SK-N-SH (cell line): ENCODE data around the gene MRTFB. TPM values are rescaled to one million over a fixed set of nuclear protein-coding genes. Genes with fewer than 3 reads are reported as not detected.

Source experiments
- CTCF ChIA-PET: fragments of 300-600, 350-600 bp; formaldehyde crosslinking; extraction: SDS; loops from one replicate; lab custom pipeline; 2021; lab: Yijun Ruan, JAX
- POLR2A ChIA-PET: fragments of 350-600 bp; sonication (Branson Sonifier 250); formaldehyde crosslinking; extraction: SDS; loops from one replicate; lab custom pipeline; 2020; ENCODE audit warnings: antibody characterized with exemption, inconsistent platforms; lab: Yijun Ruan, JAX
- DNase-seq: peaks from one replicate; pipeline ENCODE4 v3.0.0; 2012
- H2AFZ ChIP-seq: fragments of 200-600 bp; sonication (generic); 2 replicates; pipeline ENCODE4 v1.8.1; 2016; ENCODE audit warnings: antibody characterized with exemption, mild to moderate bottlenecking, low read depth
- H3F3A ChIP-seq: fragments of 200-600 bp; sonication (generic); replicated peaks from 2 replicates; pipeline ENCODE3; 2016; ENCODE audit warnings: antibody characterized with exemption, mild to moderate bottlenecking; ENCODE audit not compliant: insufficient read depth
- H3K27ac ChIP-seq, 2 experiments: fragments of 200-500 bp in 1 of 2; fragments of 200-600 bp in 1 of 2; sonication (Bioruptor generic) in 1 of 2; sonication (generic), shearing (Covaris generic) in 1 of 2; 2 replicates each; pipeline versions ENCODE4 v1.5.1 to v1.6.1; 2014 to 2016; ENCODE audit warnings: low read depth in 2 of 2, inconsistent platforms in 1 of 2, low read length in 1 of 2, mild to moderate bottlenecking in 1 of 2, mixed read lengths in 1 of 2
- H3K27me3 ChIP-seq: fragments of 200-600 bp; sonication (generic), shearing (Covaris generic); 2 replicates; pipeline ENCODE4 v1.6.1; 2016; ENCODE audit warnings: mixed run types; ENCODE audit not compliant: insufficient read depth
- H3K36me3 ChIP-seq, 2 experiments: fragments of 200-500 bp in 1 of 2; fragments of 200-600 bp in 1 of 2; sonication (Bioruptor generic) in 1 of 2; sonication (generic) in 1 of 2; replicated peaks in 1 of 2; 2 replicates each; pipeline versions ENCODE3 to v1.5.1; 2014 to 2016; ENCODE audit warnings: low read length in 1 of 2, mild to moderate bottlenecking in 1 of 2; ENCODE audit not compliant: insufficient read depth in 2 of 2, control insufficient read depth in 1 of 2
- H3K4me1 ChIP-seq, 2 experiments: fragments of 200-500 bp in 1 of 2; fragments of 200-600 bp in 1 of 2; sonication (Bioruptor generic) in 1 of 2; sonication (generic), shearing (Covaris generic) in 1 of 2; 2 replicates each; pipeline versions ENCODE4 v1.5.1 to v1.6.1; 2014 to 2016; ENCODE audit warnings: low read depth in 1 of 2, low read length in 1 of 2, mixed run types in 1 of 2; ENCODE audit not compliant: insufficient read depth in 2 of 2, control insufficient read depth in 1 of 2
- H3K4me2 ChIP-seq: fragments of 200-600 bp; sonication (generic), shearing (Covaris generic); 2 replicates; pipeline ENCODE4 v1.6.1; 2017; ENCODE audit warnings: mixed run types
- H3K4me3 ChIP-seq, 2 experiments: fragments of 200-500 bp in 1 of 2; fragments of 200-600 bp in 1 of 2; sonication (Bioruptor generic) in 1 of 2; sonication (generic), shearing (Covaris generic) in 1 of 2; 2 replicates each; pipeline versions ENCODE4 v1.5.1 to v1.8.1; 2014 to 2016; ENCODE audit warnings: low read depth in 2 of 2, inconsistent platforms in 1 of 2, low read length in 1 of 2, mild to moderate bottlenecking in 1 of 2, mixed read lengths in 1 of 2, moderate library complexity in 1 of 2
- H3K79me2 ChIP-seq: fragments of 200-600 bp; sonication (generic); 2 replicates; pipeline ENCODE4 v1.8.1; 2017; ENCODE audit warnings: mild to moderate bottlenecking; ENCODE audit not compliant: insufficient read depth
- H3K9ac ChIP-seq: fragments of 200-600 bp; sonication (generic); 2 replicates; pipeline ENCODE4 v1.6.1; 2017; ENCODE audit warnings: mixed run types
- H3K9me2 ChIP-seq: fragments of 200-600 bp; sonication (generic); 2 replicates; pipeline ENCODE4 v1.6.1; 2017; ENCODE audit warnings: mixed run types
- H3K9me3 ChIP-seq: fragments of 200-600 bp; sonication (generic); 2 replicates; pipeline ENCODE4 v1.6.1; 2017; ENCODE audit warnings: mixed run types, mild to moderate bottlenecking, moderate library complexity
- H4K20me1 ChIP-seq: fragments of 200-600 bp; sonication (generic); 2 replicates; pipeline ENCODE4 v1.6.1; 2017; ENCODE audit warnings: mild to moderate bottlenecking, mixed run types; ENCODE audit not compliant: insufficient read depth
- CTCF ChIP-seq: fragments of 200-600 bp; sonication (generic); IDR thresholded peaks from 2 replicates; pipeline ENCODE4 v1.6.1; 2017; ENCODE audit warnings: antibody characterized with exemption, mild to moderate bottlenecking, moderate library complexity
- ELF1 ChIP-seq: IDR thresholded peaks from 2 replicates; pipeline ENCODE4 v1.4.0; 2012
- FOSL2 ChIP-seq: IDR thresholded peaks from 2 replicates; pipeline ENCODE4 v1.4.0; 2012; ENCODE audit warnings: low read depth, mild to moderate bottlenecking, moderate library complexity, borderline replicate concordance
- FOXM1 ChIP-seq: IDR thresholded peaks from 2 replicates; pipeline ENCODE4 v1.4.0; 2012; ENCODE audit warnings: low read depth, mild to moderate bottlenecking
- GABPA ChIP-seq: IDR thresholded peaks from 2 replicates; pipeline ENCODE4 v1.4.0; 2012; ENCODE audit warnings: low read depth, mild to moderate bottlenecking
- NRF1 ChIP-seq: IDR thresholded peaks from 2 replicates; pipeline ENCODE4 v1.6.1; 2012; ENCODE audit warnings: low read depth, mild to moderate bottlenecking, low read length
- PBX3 ChIP-seq: IDR thresholded peaks from 2 replicates; pipeline ENCODE4; 2012
- SMC3 ChIP-seq: IDR thresholded peaks from 2 replicates; pipeline ENCODE4 v1.6.1; 2012; ENCODE audit warnings: low read depth, low read length, improper control_type of control experiment
- USF2 ChIP-seq: fragments of 150-350 bp; IDR thresholded peaks from 2 replicates; pipeline ENCODE4 v1.6.1; 2017; ENCODE audit warnings: antibody characterized with exemption, low read length, low read depth, borderline replicate concordance
- YY1 ChIP-seq: IDR thresholded peaks from 2 replicates; pipeline ENCODE4 v1.4.0; 2012; ENCODE audit warnings: low read depth, mild to moderate bottlenecking
- ZBTB33 ChIP-seq: IDR thresholded peaks from 2 replicates; pipeline ENCODE4 v1.4.0; 2012; ENCODE audit warnings: low read depth, borderline replicate concordance
- polyA plus RNA-seq, 3 experiments: library from polyadenylated mRNA; depleted of rRNA; stranded (reverse); fragments of >200 nt; gene quantifications; 2 replicates each; pipeline ENCODE4 v1.2.3, GENCODE V29; 2012

MRTFB gene
- polyA plus RNA-seq, 1 of the 3 experiments (the other 2 are of a cell fraction) = 3.3 TPM

- TF ChIP-seq FOSL2 (no peak), GABPA (no peak)
Measured at GRCh38 chr16:14140923-14141322, 69.8 kb downstream of the MRTFB start (continued).

GRCh38 chr16:14146445-14146844, 75.3 kb downstream of the MRTFB start:
- DNase-seq = no peak
- H3K9ac ChIP-seq = no peak overlapping the region
- no peaks in the 10 kb centered on the region for H3K9me2 ChIP-seq
- TF ChIP-seq CTCF (no peak), SMC3 (no peak), ELF1 (no peak), USF2 (no peak), ZBTB33 (no peak), FOXM1 (no peak), NRF1 (no peak), PBX3 (no peak), YY1 (no peak)
- no peaks in the 10 kb centered on the region for H3K9me3 ChIP-seq
- 0 out of 4 replicates have a peak, but pooled peaks cover 0 to 3% of the 10 kb centered on the region in 2 experiments for H3K4me1 ChIP-seq
- H3K79me2 ChIP-seq = no peaks in the 10 kb centered on the region
- ChIA-PET CTCF (interaction anchor here (1.2 to 1.5 kb wide), 3 partner anchors 12 to 227 kb away, joined by 3 read pairs; partner anchors contain the start of gene ERCC4), POLR2A (no interaction called here)
- H3K27ac ChIP-seq = no peak overlapping the region
- no peak overlapping the region for H3K4me2 ChIP-seq
- H4K20me1 ChIP-seq = no peaks in the 10 kb centered on the region
- H3K27me3 ChIP-seq = no peaks in the 10 kb centered on the region
- H3K36me3 ChIP-seq = peaks cover 0 to 2% of the 10 kb centered on the region in 2 experiments
- peaks cover 3% of the 10 kb centered on the region for H3F3A ChIP-seq
- no peak overlapping the region for H3K4me3 ChIP-seq
- H2AFZ ChIP-seq = no peak overlapping the region
